Uterus (tissue), 4 donors: Measurements from ENCODE around the gene CELF4. TPM values are rescaled to one million over a fixed set of nuclear protein-coding genes. Genes with fewer than 3 reads are reported as not detected.

Experiments used
- DNase-seq, 2 donors: peaks; one replicate each; pipeline ENCODE4 v3.0.0-alpha.2; 2019 to 2020
- H3K27ac ChIP-seq, 2 donors: fragments of 200-600 bp; sonication (generic); 1 replicate in 1 of 2; 2 replicates in 1 of 2; pipeline ENCODE4 v1.5.1; 2016 to 2018
- H3K27me3 ChIP-seq, 2 donors: fragments of 200-600 bp; sonication (generic); one replicate each; pipeline ENCODE4 v1.5.1; 2018 to 2019; ENCODE audit warnings: control low read depth in 1 of 2
- H3K36me3 ChIP-seq, 2 donors: fragments of 200-600 bp; sonication (generic); one replicate each; pipeline ENCODE4 v1.5.1; 2019; ENCODE audit warnings: control low read depth in 1 of 2
- H3K4me1 ChIP-seq, 2 donors: fragments of 200-600 bp; sonication (generic); one replicate each; pipeline ENCODE4 v1.5.1; 2018 to 2019; ENCODE audit warnings: control low read depth in 1 of 2
- H3K4me3 ChIP-seq, 2 donors: fragments of 200-600 bp; sonication (generic); 1 replicate in 1 of 2; 2 replicates in 1 of 2; pipeline ENCODE4 v1.5.1; 2018 to 2019; ENCODE audit warnings: mild to moderate bottlenecking in 1 of 2
- H3K9me3 ChIP-seq, 2 donors: fragments of 200-600 bp; sonication (generic); one replicate each; pipeline ENCODE4 v1.5.1; 2019; ENCODE audit warnings: control low read depth in 1 of 2
- POLR2A ChIP-seq, 2 donors: fragments of 450-650 bp; IDR thresholded peaks; one replicate each; pipeline ENCODE4 v1.6.1; 2016; ENCODE audit warnings: antibody characterized with exemption in 2 of 2, mild to moderate bottlenecking in 1 of 2, moderate library complexity in 1 of 2
- intact Hi-C: fragments of 100-400 bp; cut with DNase I; formaldehyde crosslinking; loops from one replicate; pipeline ENCODE4 v1.15.1; 2023; ENCODE audit warnings: low total_unique reads
- total RNA-seq, 4 donors: library from RNA; depleted of rRNA in 3 of 4; stranded (reverse); fragments of >200 nt in 3 of 4; gene quantifications; one replicate each; pipeline versions ENCODE4 v1.1.0 to v1.2.4, GENCODE V29; 2014 to 2023
- TF ChIP-seq, protein P1 (sequence below), 4 experiments: fragments of 200-600 bp in 2 of 4; fragments of 450-650 bp in 2 of 4; sonication (generic) in 2 of 4; IDR thresholded peaks; one replicate each; pipeline ENCODE4 v1.5.1; 2016 to 2019; ENCODE audit warnings: antibody characterized with exemption in 4 of 4, mild to moderate bottlenecking in 2 of 4, moderate library complexity in 1 of 4
- donor health status: DM: yes; HTN: yes; CAD: no.

The CELF4 gene
- total RNA-seq, 4 donors from 2014 or later, result 0.18 to 1.7 TPM; not detected in 2

GRCh38 chr18:37497853-37498518 lies 67.6 kb downstream of the CELF4 start:
- TF ChIP-seq, protein P1, sequence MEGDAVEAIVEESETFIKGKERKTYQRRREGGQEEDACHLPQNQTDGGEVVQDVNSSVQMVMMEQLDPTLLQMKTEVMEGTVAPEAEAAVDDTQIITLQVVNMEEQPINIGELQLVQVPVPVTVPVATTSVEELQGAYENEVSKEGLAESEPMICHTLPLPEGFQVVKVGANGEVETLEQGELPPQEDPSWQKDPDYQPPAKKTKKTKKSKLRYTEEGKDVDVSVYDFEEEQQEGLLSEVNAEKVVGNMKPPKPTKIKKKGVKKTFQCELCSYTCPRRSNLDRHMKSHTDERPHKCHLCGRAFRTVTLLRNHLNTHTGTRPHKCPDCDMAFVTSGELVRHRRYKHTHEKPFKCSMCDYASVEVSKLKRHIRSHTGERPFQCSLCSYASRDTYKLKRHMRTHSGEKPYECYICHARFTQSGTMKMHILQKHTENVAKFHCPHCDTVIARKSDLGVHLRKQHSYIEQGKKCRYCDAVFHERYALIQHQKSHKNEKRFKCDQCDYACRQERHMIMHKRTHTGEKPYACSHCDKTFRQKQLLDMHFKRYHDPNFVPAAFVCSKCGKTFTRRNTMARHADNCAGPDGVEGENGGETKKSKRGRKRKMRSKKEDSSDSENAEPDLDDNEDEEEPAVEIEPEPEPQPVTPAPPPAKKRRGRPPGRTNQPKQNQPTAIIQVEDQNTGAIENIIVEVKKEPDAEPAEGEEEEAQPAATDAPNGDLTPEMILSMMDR (IDR thresholded peaks at IDR 0.05), result no peak
- TF ChIP-seq POLR2A (IDR thresholded peaks at IDR 0.05), result no peak
- Histone ChIP-seq H3K27ac (no peak overlapping the region), H3K4me1 (peaks cover 0 to 5% of the 10 kb centered on the region in 2 donors), H3K36me3 (no peaks in the 10 kb centered on the region), H3K27me3 (no peaks in the 10 kb centered on the region), H3K9me3 (no peaks in the 10 kb centered on the region), H3K4me3 (no peak overlapping the region)
- no peak for DNase-seq
- intact Hi-C loops, result no loop called here

DNA sequence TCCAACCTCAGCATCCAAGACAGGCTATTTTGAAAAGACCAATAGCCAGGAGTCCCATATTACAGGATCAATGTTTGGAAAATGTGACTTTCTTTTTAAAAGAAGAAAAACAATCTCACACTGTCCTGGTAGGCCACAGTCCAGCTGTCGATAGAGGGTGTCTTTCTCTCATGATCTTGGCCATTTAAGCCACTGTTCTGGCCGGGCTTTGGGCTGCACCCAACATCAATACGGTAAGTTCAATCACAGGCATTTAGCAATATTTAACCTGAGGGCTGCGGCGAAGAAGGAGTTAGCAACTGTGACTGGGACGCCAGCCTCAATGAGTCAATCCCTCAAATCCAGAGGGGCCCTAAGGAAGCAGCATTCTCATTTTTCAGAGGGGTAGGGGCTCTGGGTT lies 69.0 kb downstream of the CELF4 start:
- Histone ChIP-seq H3K27ac (no peak overlapping the region), H3K4me1 (no peaks in the 10 kb centered on the region), H3K4me3 (no peak overlapping the region), H3K27me3 (no peaks in the 10 kb centered on the region), H3K9me3 (no peaks in the 10 kb centered on the region), H3K36me3 (no peaks in the 10 kb centered on the region)
- DNase-seq, result no peak
- intact Hi-C loops, result no loop called here
- TF ChIP-seq, protein P1 (IDR thresholded peaks at IDR 0.05), result no peak
- TF ChIP-seq POLR2A (IDR thresholded peaks at IDR 0.05), result no peak

GRCh38 chr18:37495354-37495753 lies 70.2 kb downstream of the CELF4 start:
- Histone ChIP-seq H3K36me3 (no peaks in the 10 kb centered on the region), H3K9me3 (no peaks in the 10 kb centered on the region), H3K27me3 (no peaks in the 10 kb centered on the region), H3K4me1 (no peaks in the 10 kb centered on the region), H3K4me3 (no peak overlapping the region), H3K27ac (no peak overlapping the region)
- intact Hi-C loops, result no loop called here
- TF ChIP-seq POLR2A (IDR thresholded peaks at IDR 0.05), result no peak
- TF ChIP-seq, protein P1 (IDR thresholded peaks at IDR 0.05), result no peak
- DNase-seq, result no peak

- Histone ChIP-seq H3K27me3 (no peaks in the 10 kb centered on the region), H3K27ac (no peak overlapping the region), H3K4me1 (no peaks in the 10 kb centered on the region), H3K4me3 (no peak overlapping the region), H3K36me3 (no peaks in the 10 kb centered on the region), H3K9me3 (no peaks in the 10 kb centered on the region)
- TF ChIP-seq, protein P1 (IDR thresholded peaks at IDR 0.05), result no peak
- TF ChIP-seq POLR2A (IDR thresholded peaks at IDR 0.05), result no peak
- intact Hi-C loops, result no loop called here
- no peak for DNase-seq
Observed at GRCh38 chr18:37494406-37494805, 71.2 kb downstream of the CELF4 start.

- no peaks in the 10 kb centered on the region for H3K9me3 ChIP-seq
- no peak for DNase-seq
- no peak for TF ChIP-seq POLR2A (IDR thresholded peaks at IDR 0.05)
- TF ChIP-seq, protein P1 (IDR thresholded peaks at IDR 0.05), result no peak
- intact Hi-C loops, result no loop called here
- H3K27me3 ChIP-seq, result no peaks in the 10 kb centered on the region
- no peaks in the 10 kb centered on the region for H3K36me3 ChIP-seq
- H3K4me1 ChIP-seq, result no peaks in the 10 kb centered on the region
- no peak overlapping the region for H3K27ac ChIP-seq
- H3K4me3 ChIP-seq, result no peak overlapping the region
Observed at GRCh38 chr18:37493352-37493935, 72.2 kb downstream of the CELF4 start.
